Hepatocyte (in vitro differentiated cells): ENCODE measurements around the gene ARHGAP22. TPM values are rescaled to one million over a fixed set of nuclear protein-coding genes. Genes with fewer than 3 reads are reported as not detected.

Source experiments
- DNase-seq: peaks from one replicate; pipeline ENCODE4 v3.0.0-alpha.2; 2016; ENCODE audit warnings: low spot score
- H2AFZ ChIP-seq: fragments of 200-600 bp; sonication (generic); 2 replicates; pipeline ENCODE4 v1.6.0; 2016; ENCODE audit warnings: antibody characterized with exemption, mild to moderate bottlenecking
- H3K27ac ChIP-seq: fragments of 200-600 bp; sonication (generic); 2 replicates; pipeline ENCODE4 v1.5.1; 2016; ENCODE audit warnings: mild to moderate bottlenecking
- H3K27me3 ChIP-seq: fragments of 200-600 bp; sonication (generic); 2 replicates; pipeline ENCODE4 v1.6.1; 2016
- H3K36me3 ChIP-seq: fragments of 200-600 bp; sonication (generic); replicated peaks from 2 replicates; pipeline ENCODE4 v1.5.1; 2016; ENCODE audit warnings: low read depth; ENCODE audit not compliant: insufficient read depth
- H3K4me1 ChIP-seq: fragments of 200-600 bp; sonication (generic); 2 replicates; pipeline ENCODE4 v1.5.1; 2016; ENCODE audit warnings: mild to moderate bottlenecking, moderate library complexity; ENCODE audit not compliant: insufficient read depth
- H3K4me2 ChIP-seq: fragments of 200-600 bp; sonication (generic); 2 replicates; pipeline ENCODE4 v1.6.0; 2016
- H3K4me3 ChIP-seq: fragments of 200-600 bp; sonication (generic); 2 replicates; pipeline ENCODE4 v1.5.1; 2016; ENCODE audit warnings: mild to moderate bottlenecking
- H3K79me2 ChIP-seq: fragments of 200-600 bp; sonication (generic); 2 replicates; pipeline ENCODE4 v1.6.0; 2017; ENCODE audit warnings: mild to moderate bottlenecking
- H3K9me2 ChIP-seq: fragments of 200-600 bp; sonication (generic); replicated peaks from 2 replicates; pipeline ENCODE4 v1.6.0; 2017; ENCODE audit warnings: mild to moderate bottlenecking; ENCODE audit not compliant: insufficient read depth
- H3K9me3 ChIP-seq: fragments of 200-600 bp; sonication (generic); 2 replicates; pipeline ENCODE4 v1.5.1; 2016; ENCODE audit warnings: low read depth, mild to moderate bottlenecking
- H4K20me1 ChIP-seq: fragments of 200-600 bp; sonication (generic); 2 replicates; pipeline ENCODE4 v1.6.0; 2016; ENCODE audit warnings: mild to moderate bottlenecking; ENCODE audit not compliant: insufficient read depth, poor library complexity, severe bottlenecking
- EZH2 ChIP-seq: fragments of 200-600 bp; sonication (generic); IDR thresholded peaks from 2 replicates; pipeline ENCODE4 v1.6.1; 2016; ENCODE audit warnings: antibody characterized with exemption, mild to moderate bottlenecking, borderline replicate concordance
- EZH2phosphoT487 ChIP-seq: fragments of 200-600 bp; sonication (generic); IDR thresholded peaks from one replicate; pipeline ENCODE4 v1.6.1; 2018; ENCODE audit warnings: antibody characterized with exemption, mild to moderate bottlenecking, low read depth, moderate library complexity; ENCODE audit not compliant: unreplicated experiment, severe bottlenecking
- WGBS: methylation state at CpG from one replicate; pipeline ENCODE4 v1.1.6; 2016; ENCODE audit warnings: low lambda C conversion rate; ENCODE audit errors: missing lambda C conversion rate; 5-methylcytosine and 5-hydroxymethylcytosine counted together
- polyA plus RNA-seq: library from polyadenylated mRNA; unstranded; fragments of >200 nt; fragmentation: Nextera tagmentation; extraction: Ambion mirVana; gene quantifications from 2 replicates; pipeline ENCODE4 v1.2.1, GENCODE V29; 2016
- total RNA-seq: library from RNA; depleted of rRNA; stranded (reverse); fragments of >200 nt; gene quantifications from 2 replicates; pipeline ENCODE4 v1.2.3, GENCODE V29; 2014
- TF ChIP-seq, protein P1 (sequence below): fragments of 200-600 bp; sonication (generic); IDR thresholded peaks from 2 replicates; pipeline ENCODE4 v1.5.1; 2016; ENCODE audit warnings: antibody characterized with exemption, mild to moderate bottlenecking; ENCODE audit not compliant: poor library complexity

ARHGAP22 gene
- total and polyA plus RNA-seq, 2 experiments from 2014 or later = 1.7 to 1.8 TPM

DNA sequence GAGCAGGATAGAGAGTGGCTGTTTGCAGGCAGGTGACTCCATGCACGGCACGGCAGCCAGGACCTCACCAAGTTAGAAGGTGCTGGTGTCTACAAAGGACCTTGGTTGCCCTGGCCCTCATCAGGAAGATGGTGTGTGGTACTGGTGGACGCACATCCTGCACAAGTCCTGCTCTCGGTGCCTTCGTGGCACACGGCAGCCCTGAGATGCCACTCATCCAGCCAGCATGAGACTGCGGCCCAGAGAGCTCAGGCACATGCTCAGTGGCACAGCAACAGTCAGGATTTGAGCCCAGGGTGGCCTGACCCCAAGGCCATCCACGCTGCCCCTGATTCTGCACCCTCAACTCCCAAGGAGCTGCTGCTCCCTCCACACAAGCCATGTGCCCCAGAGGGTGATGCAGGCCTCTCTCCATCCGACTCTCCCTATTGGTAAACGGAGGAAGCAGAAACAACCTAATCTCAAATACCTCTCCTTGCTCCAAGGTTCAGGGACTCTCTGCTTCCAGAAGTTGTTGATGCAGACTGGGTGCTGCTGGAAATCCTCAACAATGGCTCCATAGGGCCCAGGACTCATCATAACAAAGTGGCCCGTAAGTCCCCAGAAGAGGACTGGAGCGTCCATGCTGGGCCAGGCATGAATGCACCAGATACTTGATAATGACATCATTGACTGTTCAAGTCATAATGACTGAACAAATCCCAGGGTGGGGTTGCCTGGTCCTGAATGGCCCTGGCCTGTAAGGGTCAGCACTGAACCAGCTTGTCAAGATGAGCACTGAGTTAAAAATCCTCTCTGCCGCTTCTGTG, 93.6 kb downstream of the ARHGAP22 start:
- Histone ChIP-seq H3K9me3 (peaks cover 10% of the 10 kb centered on the region), H3K27me3 (no peaks in the 10 kb centered on the region), H3K4me2 (no peak overlapping the region), H3K9me2 (no peaks in the 10 kb centered on the region), H3K4me3 (no peak overlapping the region), H3K36me3 (no peaks in the 10 kb centered on the region), H2AFZ (no peak overlapping the region), H4K20me1 (no peaks in the 10 kb centered on the region), H3K79me2 (no peaks in the 10 kb centered on the region), H3K27ac (no peak overlapping the region), H3K4me1 (no peaks in the 10 kb centered on the region)
- TF ChIP-seq EZH2 (no peak), EZH2phosphoT487 (no peak)
- TF ChIP-seq, protein P1, sequence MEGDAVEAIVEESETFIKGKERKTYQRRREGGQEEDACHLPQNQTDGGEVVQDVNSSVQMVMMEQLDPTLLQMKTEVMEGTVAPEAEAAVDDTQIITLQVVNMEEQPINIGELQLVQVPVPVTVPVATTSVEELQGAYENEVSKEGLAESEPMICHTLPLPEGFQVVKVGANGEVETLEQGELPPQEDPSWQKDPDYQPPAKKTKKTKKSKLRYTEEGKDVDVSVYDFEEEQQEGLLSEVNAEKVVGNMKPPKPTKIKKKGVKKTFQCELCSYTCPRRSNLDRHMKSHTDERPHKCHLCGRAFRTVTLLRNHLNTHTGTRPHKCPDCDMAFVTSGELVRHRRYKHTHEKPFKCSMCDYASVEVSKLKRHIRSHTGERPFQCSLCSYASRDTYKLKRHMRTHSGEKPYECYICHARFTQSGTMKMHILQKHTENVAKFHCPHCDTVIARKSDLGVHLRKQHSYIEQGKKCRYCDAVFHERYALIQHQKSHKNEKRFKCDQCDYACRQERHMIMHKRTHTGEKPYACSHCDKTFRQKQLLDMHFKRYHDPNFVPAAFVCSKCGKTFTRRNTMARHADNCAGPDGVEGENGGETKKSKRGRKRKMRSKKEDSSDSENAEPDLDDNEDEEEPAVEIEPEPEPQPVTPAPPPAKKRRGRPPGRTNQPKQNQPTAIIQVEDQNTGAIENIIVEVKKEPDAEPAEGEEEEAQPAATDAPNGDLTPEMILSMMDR = no peak
- WGBS = 85% methylated on average over 13 of the region's 13 CpGs
- DNase-seq = no peak

DNA sequence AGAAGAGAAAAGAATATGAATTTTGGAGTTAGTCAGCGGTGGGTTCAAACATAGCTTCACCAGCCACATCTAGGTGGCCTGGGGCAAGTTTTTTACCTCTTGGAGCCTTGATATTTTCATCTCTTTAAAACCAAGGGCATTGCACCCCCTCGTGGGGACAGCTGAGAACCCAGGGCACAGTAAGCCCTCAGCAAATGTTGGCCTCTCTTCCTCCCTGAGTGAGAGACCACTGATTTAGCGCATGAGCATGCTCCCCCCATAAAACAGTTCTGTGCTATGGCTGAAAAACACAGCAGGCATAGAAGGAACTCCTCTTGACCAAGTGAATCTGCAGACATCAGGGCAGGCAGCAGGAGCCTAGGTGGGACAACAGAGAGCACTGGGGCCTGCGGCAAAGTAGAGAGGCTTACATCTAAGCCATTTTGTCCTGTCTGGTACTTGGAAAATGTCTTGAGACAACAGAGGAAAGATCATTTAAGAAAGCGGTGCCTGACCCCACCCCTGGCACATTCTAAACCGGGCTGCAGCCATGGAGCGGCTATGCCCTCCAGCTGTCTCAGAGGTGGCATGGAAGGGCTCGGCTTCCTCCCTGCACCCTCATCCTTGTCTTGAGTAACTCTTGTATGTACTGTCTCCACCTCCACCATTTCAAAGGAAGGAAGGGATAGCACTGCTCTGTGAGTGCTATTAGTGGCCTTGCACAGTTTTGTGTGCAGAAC, 94.7 kb downstream of the ARHGAP22 start:
- Histone ChIP-seq H3K27ac (no peak overlapping the region), H3K9me3 (peaks cover 5% of the 10 kb centered on the region), H3K4me2 (no peak overlapping the region), H3K36me3 (no peaks in the 10 kb centered on the region), H2AFZ (no peak overlapping the region), H3K4me1 (no peaks in the 10 kb centered on the region), H3K9me2 (no peaks in the 10 kb centered on the region), H3K79me2 (no peaks in the 10 kb centered on the region), H3K4me3 (no peak overlapping the region), H4K20me1 (no peaks in the 10 kb centered on the region), H3K27me3 (no peaks in the 10 kb centered on the region)
- no peak for DNase-seq
- TF ChIP-seq, protein P1 = peak; percentile 43
- no peak for TF ChIP-seq EZH2
- TF ChIP-seq EZH2phosphoT487 = no peak
- 86% methylated on average over 8 of the region's 8 CpGs for WGBS

DNA sequence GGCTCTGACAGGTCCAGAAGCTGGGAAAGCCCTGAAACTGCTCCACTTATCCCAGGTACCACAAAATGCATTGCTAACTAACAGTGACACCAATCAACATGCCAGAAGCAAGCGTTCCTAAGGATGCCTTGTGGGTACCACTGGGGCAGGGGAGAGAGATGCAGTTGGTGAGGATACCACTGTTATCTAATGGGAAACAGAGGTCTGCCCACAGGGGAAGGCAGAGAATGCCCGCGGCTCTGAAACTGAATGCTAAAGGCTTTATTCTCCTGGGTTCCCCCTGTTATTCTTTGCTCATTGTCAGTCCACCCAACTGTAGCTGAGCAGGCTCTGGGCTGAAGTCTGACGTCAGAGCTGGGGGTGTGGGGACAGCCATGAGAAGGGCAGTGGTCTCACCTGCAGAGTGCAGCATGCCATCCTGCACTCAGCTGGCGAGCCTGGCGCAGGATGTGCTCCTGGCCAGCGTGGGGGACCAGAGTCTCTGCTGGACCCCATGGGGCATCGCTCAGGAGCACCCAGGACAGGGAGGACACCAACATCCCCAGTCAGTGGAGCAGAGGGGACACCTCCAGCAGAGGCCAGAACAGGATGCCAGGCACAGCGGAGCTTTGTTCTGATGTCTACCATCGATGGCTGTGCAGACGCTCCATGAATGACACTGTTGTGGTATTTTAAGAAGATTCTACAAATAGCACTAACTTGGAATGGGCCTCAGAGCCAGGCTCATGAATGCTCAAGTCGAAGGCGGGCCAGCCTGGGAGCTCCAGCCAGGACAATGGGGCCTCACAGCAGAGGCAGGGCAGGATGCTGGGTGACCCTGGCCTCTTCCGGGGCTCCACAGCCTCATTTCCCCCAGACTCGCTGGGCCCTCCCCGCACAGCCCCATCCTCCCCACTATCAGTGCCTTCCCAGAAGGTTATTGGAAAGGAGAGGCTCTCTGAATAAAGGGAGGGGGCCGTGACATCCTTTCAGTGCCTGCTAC, 95.8 kb downstream of the ARHGAP22 start:
- TF ChIP-seq, protein P1 = no peak
- TF ChIP-seq EZH2 (no peak), EZH2phosphoT487 (no peak)
- Histone ChIP-seq H3K36me3 (no peaks in the 10 kb centered on the region), H3K4me2 (no peak overlapping the region), H3K9me3 (no peaks in the 10 kb centered on the region), H3K9me2 (no peaks in the 10 kb centered on the region), H3K27me3 (no peaks in the 10 kb centered on the region), H2AFZ (no peak overlapping the region), H3K4me3 (no peak overlapping the region), H3K79me2 (no peaks in the 10 kb centered on the region), H3K4me1 (no peaks in the 10 kb centered on the region), H3K27ac (no peak overlapping the region), H4K20me1 (no peaks in the 10 kb centered on the region)
- DNase-seq = no peak
- WGBS = 91% methylated on average over 17 of the region's 17 CpGs
